MM.1S (cell line): ENCODE results near the gene TIAM1.

Source experiments
- DNase-seq: peaks from one replicate; pipeline ENCODE4 v3.0.0-alpha.2; 2015
- H2AFZ ChIP-seq: fragments of 300-600 bp; sonication (generic); 2 replicates; pipeline ENCODE4 v1.6.0; 2016; ENCODE audit warnings: antibody characterized with exemption, low read length
- H3F3A ChIP-seq: fragments of 300-600 bp; sonication (generic); 2 replicates; pipeline ENCODE4 v1.6.1; 2016; ENCODE audit warnings: mild to moderate bottlenecking, antibody characterized with exemption, low read length, moderate library complexity, mixed read lengths; ENCODE audit not compliant: insufficient read depth
- H3K27ac ChIP-seq: fragments of 300-600 bp; sonication (generic); 2 replicates; pipeline ENCODE4 v1.5.1; 2016; ENCODE audit warnings: mild to moderate bottlenecking, low read length
- H3K27me3 ChIP-seq: fragments of 300-600 bp; sonication (generic); replicated peaks from 2 replicates; pipeline ENCODE4 v1.6.0; 2016; ENCODE audit warnings: low read length; ENCODE audit not compliant: insufficient read depth
- H3K36me3 ChIP-seq: fragments of 300-600 bp; sonication (generic); replicated peaks from 2 replicates; pipeline ENCODE4 v1.6.1; 2016; ENCODE audit warnings: mild to moderate bottlenecking, low read length, mixed read lengths; ENCODE audit not compliant: insufficient read depth
- H3K4me1 ChIP-seq: fragments of 300-600 bp; sonication (generic); 2 replicates; pipeline ENCODE4 v1.6.1; 2016; ENCODE audit warnings: low read length, mixed read lengths
- H3K4me2 ChIP-seq: fragments of 300-600 bp; sonication (generic); 2 replicates; pipeline ENCODE4 v1.6.0; 2016; ENCODE audit warnings: low read depth, low read length
- H3K4me3 ChIP-seq: fragments of 300-600 bp; sonication (generic); 2 replicates; pipeline ENCODE4 v1.5.1; 2016; ENCODE audit warnings: low read length, mixed read lengths
- H3K79me2 ChIP-seq: fragments of 300-600 bp; sonication (generic); 2 replicates; pipeline ENCODE4 v1.6.1; 2016; ENCODE audit warnings: mixed run types, low read length, mixed read lengths
- H3K9ac ChIP-seq: fragments of 300-600 bp; sonication (generic); 2 replicates; pipeline ENCODE4 v1.6.1; 2016; ENCODE audit warnings: low read length, mixed read lengths
- H3K9me2 ChIP-seq: fragments of 300-600 bp; sonication (generic); replicated peaks from 2 replicates; pipeline ENCODE4 v1.6.1; 2016; ENCODE audit warnings: mild to moderate bottlenecking, low read length, mixed read lengths; ENCODE audit not compliant: insufficient read depth
- H3K9me3 ChIP-seq: fragments of 300-600 bp; sonication (generic); replicated peaks from 2 replicates; pipeline ENCODE4 v1.6.1; 2016; ENCODE audit warnings: mild to moderate bottlenecking, low read length, mixed read lengths; ENCODE audit not compliant: insufficient read depth
- H4K20me1 ChIP-seq: fragments of 300-600 bp; sonication (generic); 2 replicates; pipeline ENCODE4 v1.6.1; 2016; ENCODE audit warnings: mild to moderate bottlenecking, low read length, moderate library complexity, mixed read lengths; ENCODE audit not compliant: insufficient read depth
- CTCF ChIP-seq: fragments of 300-600 bp; sonication (generic); IDR thresholded peaks from 2 replicates; pipeline ENCODE4 v1.5.1; 2016; ENCODE audit warnings: antibody characterized with exemption, low read length, mixed read lengths
- EZH2 ChIP-seq: fragments of 300-600 bp; sonication (generic); optimal IDR thresholded peaks from 2 replicates; pipeline ENCODE3; 2017; ENCODE audit warnings: low read depth, mild to moderate bottlenecking, antibody characterized with exemption, low read length, mixed read lengths
- EZH2phosphoT487 ChIP-seq: fragments of 300-600 bp; sonication (generic); IDR thresholded peaks from 2 replicates; pipeline ENCODE4 v1.6.1; 2018; ENCODE audit warnings: antibody characterized with exemption, low read length

Gene TIAM1

GRCh38 chr21:31338908-31339368, 5.1 kb downstream of the TIAM1 start:
- no peak overlapping the region for H3K9ac ChIP-seq
- no peaks in the 10 kb centered on the region for H3K36me3 ChIP-seq
- H3K4me3 ChIP-seq: no peak overlapping the region
- H3K79me2 ChIP-seq: peaks cover 23% of the 10 kb centered on the region; the same call in 1 of the 2 replicates
- H3K27me3 ChIP-seq: no peaks in the 10 kb centered on the region
- no peak overlapping the region for H2AFZ ChIP-seq
- no peak overlapping the region for H3K27ac ChIP-seq
- TF ChIP-seq CTCF: no peak
- no peak for TF ChIP-seq EZH2
- TF ChIP-seq EZH2phosphoT487: no peak
- H4K20me1 ChIP-seq: no peaks in the 10 kb centered on the region
- no peak overlapping the region for H3K4me2 ChIP-seq
- H3K4me1 ChIP-seq: no peaks in the 10 kb centered on the region
- H3K9me3 ChIP-seq: no peaks in the 10 kb centered on the region
- H3K9me2 ChIP-seq: no peaks in the 10 kb centered on the region
- H3F3A ChIP-seq: no peaks in the 10 kb centered on the region
- DNase-seq: no peak

GRCh38 chr21:31337996-31338907, 5.8 kb downstream of the TIAM1 start:
- Histone ChIP-seq H3K27me3 (no peaks in the 10 kb centered on the region), H2AFZ (no peak overlapping the region), H3K36me3 (no peaks in the 10 kb centered on the region), H3K27ac (no peak overlapping the region), H3K4me2 (no peak overlapping the region), H3K9ac (no peak overlapping the region), H3K9me2 (no peaks in the 10 kb centered on the region), H3K9me3 (no peaks in the 10 kb centered on the region), H3F3A (no peaks in the 10 kb centered on the region), H4K20me1 (no peaks in the 10 kb centered on the region), H3K4me1 (no peaks in the 10 kb centered on the region), H3K79me2 (peaks cover 16% of the 10 kb centered on the region; the same call in 1 of the 2 replicates), H3K4me3 (no peak overlapping the region)
- TF ChIP-seq CTCF (no peak), EZH2phosphoT487 (no peak), EZH2 (no peak)
- DNase-seq: no peak

GRCh38 chr21:31337086-31337485, 7.0 kb downstream of the TIAM1 start:
- no peaks in the 10 kb centered on the region for H3K9me2 ChIP-seq
- H3F3A ChIP-seq: no peaks in the 10 kb centered on the region
- H3K4me2 ChIP-seq: no peak overlapping the region
- no peak overlapping the region for H3K9ac ChIP-seq
- H4K20me1 ChIP-seq: no peaks in the 10 kb centered on the region
- H3K9me3 ChIP-seq: no peaks in the 10 kb centered on the region
- no peaks in the 10 kb centered on the region for H3K27me3 ChIP-seq
- H3K27ac ChIP-seq: no peak overlapping the region
- TF ChIP-seq CTCF (no peak), EZH2 (no peak), EZH2phosphoT487 (no peak)
- DNase-seq: no peak
- H2AFZ ChIP-seq: no peak overlapping the region
- no peak overlapping the region for H3K4me3 ChIP-seq
- peaks cover 7% of the 10 kb centered on the region; the same call in 1 of the 2 replicates for H3K79me2 ChIP-seq
- H3K4me1 ChIP-seq: no peaks in the 10 kb centered on the region
- H3K36me3 ChIP-seq: no peaks in the 10 kb centered on the region
